Activated naive CD4-positive, alpha-beta T cell treated with anti-CD3 and anti-CD28 coated beads, Interleukin-2, amount 50 U/mL, for 24 hours (primary cell): Measurements from ENCODE around the gene KLHDC10.
A peak's percentile ranks its signal among the peaks of the same experiment; 100 is the strongest.
"Not testable (repeated sequence)": the region's sequence is repeated elsewhere in the genome, so short reads cannot be mapped to it uniquely, and the experiment has no call there.

Source experiments
- H3K27ac Mint-ChIP-seq: one replicate; pipeline ENCODE4 v1.8.0; 2021; ENCODE audit warnings: mild to moderate bottlenecking, mixed read lengths
- H3K27me3 Mint-ChIP-seq: one replicate; pipeline ENCODE4 v1.8.0; 2021; ENCODE audit warnings: mixed read lengths
- H3K36me3 Mint-ChIP-seq: one replicate; pipeline ENCODE4 v1.8.0; 2021; ENCODE audit warnings: mixed read lengths
- H3K4me1 Mint-ChIP-seq: one replicate; pipeline ENCODE4 v1.8.0; 2021; ENCODE audit warnings: mixed read lengths
- H3K4me3 Mint-ChIP-seq: one replicate; pipeline ENCODE4 v1.8.0; 2021; ENCODE audit warnings: mild to moderate bottlenecking, mixed read lengths
- H3K9me3 Mint-ChIP-seq: one replicate; pipeline ENCODE4 v1.8.0; 2021; ENCODE audit warnings: mixed read lengths

The KLHDC10 gene

GRCh38 chr7:130180571-130181262 lies 110.4 kb downstream of the KLHDC10 start:
- peak overlapping the region; percentile 3 for H3K4me3 Mint-ChIP-seq
- H3K36me3 Mint-ChIP-seq, result peaks cover 22% of the 10 kb centered on the region
- no peaks in the 10 kb centered on the region for H3K27me3 Mint-ChIP-seq
- H3K27ac Mint-ChIP-seq, result peak overlapping the region; percentile 93
- H3K9me3 Mint-ChIP-seq, result no peaks in the 10 kb centered on the region
- H3K4me1 Mint-ChIP-seq, result peaks cover 18% of the 10 kb centered on the region

GRCh38 chr7:130181263-130181605 lies 110.9 kb downstream of the KLHDC10 start:
- Mint-ChIP-seq H3K4me1 (peaks cover 18% of the 10 kb centered on the region), H3K9me3 (no peaks in the 10 kb centered on the region), H3K27me3 (no peaks in the 10 kb centered on the region), H3K36me3 (peaks cover 22% of the 10 kb centered on the region), H3K4me3 (peak overlapping the region; percentile 3), H3K27ac (peak overlapping the region; percentile 87)

- Mint-ChIP-seq H3K27me3 (no peaks in the 10 kb centered on the region), H3K4me1 (peaks cover 26% of the 10 kb centered on the region), H3K27ac (peak overlapping the region; percentile 86), H3K4me3 (no peak overlapping the region), H3K36me3 (peaks cover 22% of the 10 kb centered on the region), H3K9me3 (no peaks in the 10 kb centered on the region)
Measured at GRCh38 chr7:130182990-130183389, 112.7 kb downstream of the KLHDC10 start.

- not testable (repeated sequence) for H3K27ac Mint-ChIP-seq
Measured at GRCh38 chr7:130184349-130184748, 114.0 kb downstream of the KLHDC10 start.

More at GRCh38 chr7:130184349-130184748, 114.0 kb downstream of the KLHDC10 start:
- Mint-ChIP-seq H3K4me1 (peaks cover 26% of the 10 kb centered on the region), H3K36me3 (peaks cover 15% of the 10 kb centered on the region)
- H3K9me3 Mint-ChIP-seq, H3K27me3 Mint-ChIP-seq, H3K4me3 Mint-ChIP-seq: not testable (repeated sequence)
